ENCODE measurements around the gene SHISAL1.

The SHISAL1 gene

GRCh38 chr22:44319685-44320084, 6.9 kb upstream of the SHISAL1 start:
- TF ChIP-seq EZH2phosphoT487 (IDR thresholded peaks at IDR 0.05; ENCODE audit: low read depth) (no peak), CTCF (IDR thresholded peaks at IDR 0.05; ENCODE audit: low read depth, low read length) (no peak)
- Histone ChIP-seq H3K4me2 (ENCODE audit: low read length) (no peak overlapping the region), H3K9ac (ENCODE audit: low read length) (no peak overlapping the region), H3K79me2 (ENCODE audit: low read length) (no peaks in the 10 kb centered on the region), H3K4me1 (ENCODE audit: low read length) (no peaks in the 10 kb centered on the region), H3K27me3 (ENCODE audit: low read depth, low read length) (peaks cover 40% of the 10 kb centered on the region), H3K36me3 (replicated peaks; ENCODE audit: low read depth, low read length) (no peaks in the 10 kb centered on the region), H4K20me1 (ENCODE audit: insufficient read depth, low read length) (0 out of 2 replicates have a peak, but pooled peaks cover 6% of the 10 kb centered on the region), H2AFZ (ENCODE audit: low read depth, low read length) (no peak overlapping the region), H3K9me3 (ENCODE audit: insufficient read depth, low read length) (no peaks in the 10 kb centered on the region), H3K4me3 (ENCODE audit: low read length) (no peak overlapping the region), H3K27ac (ENCODE audit: low read length) (no peak overlapping the region)

GRCh38 chr22:44318751-44319150, 6.0 kb upstream of the SHISAL1 start:
- H3K4me3 ChIP-seq (ENCODE audit: low read length), result no peak overlapping the region
- H3K9me3 ChIP-seq (ENCODE audit: insufficient read depth, low read length), result no peaks in the 10 kb centered on the region
- H3K27me3 ChIP-seq (ENCODE audit: low read depth, low read length), result peaks cover 36% of the 10 kb centered on the region
- H3K79me2 ChIP-seq (ENCODE audit: low read length), result no peaks in the 10 kb centered on the region
- TF ChIP-seq CTCF (IDR thresholded peaks at IDR 0.05; ENCODE audit: low read depth, low read length) (no peak), EZH2phosphoT487 (IDR thresholded peaks at IDR 0.05; ENCODE audit: low read depth) (no peak)
- no peak overlapping the region for H3K9ac ChIP-seq (ENCODE audit: low read length)
- no peak overlapping the region for H3K27ac ChIP-seq (ENCODE audit: low read length)
- H3K4me2 ChIP-seq (ENCODE audit: low read length), result no peak overlapping the region
- no peaks in the 10 kb centered on the region for H3K36me3 ChIP-seq (replicated peaks; ENCODE audit: low read depth, low read length)
- H3K4me1 ChIP-seq (ENCODE audit: low read length), result no peaks in the 10 kb centered on the region
- 0 out of 2 replicates have a peak, but pooled peaks cover 6% of the 10 kb centered on the region for H4K20me1 ChIP-seq (ENCODE audit: insufficient read depth, low read length)
- no peak overlapping the region for H2AFZ ChIP-seq (ENCODE audit: low read depth, low read length)

DNA sequence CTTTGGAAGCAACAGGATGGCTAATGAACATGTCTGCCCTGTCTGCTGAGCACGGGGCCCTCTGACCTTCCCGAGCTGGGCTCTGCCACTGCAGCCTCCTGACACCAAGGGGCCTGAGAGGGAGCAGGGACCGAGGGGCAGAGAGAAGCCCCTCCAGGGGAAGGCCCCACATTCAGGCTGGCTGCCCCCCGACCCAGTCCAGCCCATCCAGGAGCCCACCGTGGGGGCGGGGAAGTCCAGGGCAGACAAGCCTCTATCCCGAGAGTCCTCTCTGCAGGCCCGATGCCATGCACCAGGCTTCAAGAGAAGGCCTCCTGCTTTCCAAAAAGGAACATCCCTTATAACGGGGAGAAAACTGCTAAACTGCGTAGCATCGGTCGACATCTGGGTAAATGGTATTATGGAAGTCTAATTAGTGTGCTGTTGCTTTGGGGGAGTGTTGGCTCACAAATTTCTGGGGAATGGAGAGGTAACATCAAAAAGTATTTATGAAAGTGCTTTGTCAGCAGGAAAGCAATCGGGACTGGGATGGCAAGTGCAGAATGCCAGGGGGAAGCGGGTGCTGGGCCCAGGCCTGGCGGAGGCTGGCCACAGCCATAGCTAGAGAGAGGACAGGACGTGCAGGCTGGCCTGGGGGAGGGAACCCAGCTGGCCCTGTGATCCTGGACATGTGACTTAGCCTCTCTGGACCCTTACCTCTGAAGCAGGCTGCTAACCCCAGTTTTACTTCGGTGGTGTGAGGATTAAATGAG, 5.3 kb upstream of the SHISAL1 start:
- no peak overlapping the region for H3K4me2 ChIP-seq (ENCODE audit: low read length)
- no peak overlapping the region for H3K4me3 ChIP-seq (ENCODE audit: low read length)
- no peaks in the 10 kb centered on the region for H3K36me3 ChIP-seq (replicated peaks; ENCODE audit: low read depth, low read length)
- H3K79me2 ChIP-seq (ENCODE audit: low read length), result no peaks in the 10 kb centered on the region
- H3K4me1 ChIP-seq (ENCODE audit: low read length), result no peaks in the 10 kb centered on the region
- 0 out of 2 replicates have a peak, but pooled peaks cover 6% of the 10 kb centered on the region for H4K20me1 ChIP-seq (ENCODE audit: insufficient read depth, low read length)
- peaks cover 33% of the 10 kb centered on the region for H3K27me3 ChIP-seq (ENCODE audit: low read depth, low read length)
- H2AFZ ChIP-seq (ENCODE audit: low read depth, low read length), result no peak overlapping the region
- H3K27ac ChIP-seq (ENCODE audit: low read length), result no peak overlapping the region
- no peaks in the 10 kb centered on the region for H3K9me3 ChIP-seq (ENCODE audit: insufficient read depth, low read length)
- H3K9ac ChIP-seq (ENCODE audit: low read length), result no peak overlapping the region
- no peak for TF ChIP-seq EZH2phosphoT487 (IDR thresholded peaks at IDR 0.05; ENCODE audit: low read depth)
- no peak for TF ChIP-seq CTCF (IDR thresholded peaks at IDR 0.05; ENCODE audit: low read depth, low read length)

GRCh38 chr22:44317123-44317444, 4.3 kb upstream of the SHISAL1 start:
- H3K9me3 ChIP-seq (ENCODE audit: insufficient read depth, low read length), result no peaks in the 10 kb centered on the region
- no peak overlapping the region for H3K4me3 ChIP-seq (ENCODE audit: low read length)
- no peak overlapping the region for H3K9ac ChIP-seq (ENCODE audit: low read length)
- H3K79me2 ChIP-seq (ENCODE audit: low read length), result no peaks in the 10 kb centered on the region
- H3K4me2 ChIP-seq (ENCODE audit: low read length), result no peak overlapping the region
- no peaks in the 10 kb centered on the region for H3K4me1 ChIP-seq (ENCODE audit: low read length)
- H3K27ac ChIP-seq (ENCODE audit: low read length), result no peak overlapping the region
- H4K20me1 ChIP-seq (ENCODE audit: insufficient read depth, low read length), result 0 out of 2 replicates have a peak, but pooled peaks cover 1% of the 10 kb centered on the region
- H3K36me3 ChIP-seq (replicated peaks; ENCODE audit: low read depth, low read length), result no peaks in the 10 kb centered on the region
- TF ChIP-seq CTCF (IDR thresholded peaks at IDR 0.05; ENCODE audit: low read depth, low read length), result no peak
- no peak for TF ChIP-seq EZH2phosphoT487 (IDR thresholded peaks at IDR 0.05; ENCODE audit: low read depth)
- no peak overlapping the region for H2AFZ ChIP-seq (ENCODE audit: low read depth, low read length)
- peaks cover 27% of the 10 kb centered on the region for H3K27me3 ChIP-seq (ENCODE audit: low read depth, low read length)

Data from OCI-LY3 (cell line).